Esophagus squamous epithelium (tissue), 4 donors: Measurements from ENCODE around the gene TMEM176A.

Source experiments
- CTCF ChIP-seq, 6 experiments: fragments of 450-650 bp in 4 of 6; fragments of 200-600 bp in 2 of 6; sonication (generic) in 2 of 6; IDR thresholded peaks; one replicate each; pipeline ENCODE4 v1.5.1; 2016 to 2019; ENCODE audit warnings: antibody characterized with exemption in 6 of 6, mild to moderate bottlenecking in 4 of 6, moderate library complexity in 4 of 6
- POLR2A ChIP-seq, 4 donors: fragments of 450-650 bp; IDR thresholded peaks; one replicate each; pipeline ENCODE4 v1.6.1; 2017; ENCODE audit warnings: antibody characterized with exemption in 4 of 4, mild to moderate bottlenecking in 4 of 4, moderate library complexity in 3 of 4

- TF ChIP-seq CTCF (IDR thresholded peaks at IDR 0.05): no peak
- TF ChIP-seq POLR2A (IDR thresholded peaks at IDR 0.05): no peak
Observed at GRCh38 chr7:150790416-150791075, 10.0 kb upstream of the TMEM176A start.
